GM23338 (cell line): Measurements from ENCODE around the gene TSPEAR.

Experiments used
- CREB1 ChIP-seq: fragments of 250-450 bp; sonication (Bioruptor Pico); IDR thresholded peaks from 2 replicates; pipeline ENCODE4 v1.5.0; 2020; ENCODE audit warnings: low read depth, mild to moderate bottlenecking, moderate library complexity
- EZH2 ChIP-seq: fragments of 200-600 bp; sonication (generic); IDR thresholded peaks from one replicate; pipeline ENCODE4 v1.8.0; 2017; ENCODE audit warnings: antibody characterized with exemption, mild to moderate bottlenecking, low read depth; ENCODE audit not compliant: unreplicated experiment
- EZH2phosphoT487 ChIP-seq: fragments of 200-600 bp; sonication (generic); IDR thresholded peaks from one replicate; pipeline ENCODE4 v1.8.1; 2018; ENCODE audit warnings: antibody characterized with exemption; ENCODE audit not compliant: unreplicated experiment
- JUNB ChIP-seq: IDR thresholded peaks from one replicate; pipeline ENCODE4 v1.6.1; 2016; ENCODE audit warnings: antibody characterized with exemption; ENCODE audit not compliant: unreplicated experiment
- POLR2AphosphoS5 ChIP-seq: IDR thresholded peaks from 2 replicates; pipeline ENCODE4 v1.6.1; 2016; ENCODE audit warnings: antibody characterized with exemption, low read depth
- STAT1 ChIP-seq: IDR thresholded peaks from one replicate; pipeline ENCODE4 v1.6.1; 2016; ENCODE audit warnings: antibody characterized with exemption; ENCODE audit not compliant: unreplicated experiment
- TF ChIP-seq, protein P1 (sequence below): IDR thresholded peaks from one replicate; pipeline ENCODE4 v1.6.1; 2018; ENCODE audit warnings: antibody characterized with exemption; ENCODE audit not compliant: unreplicated experiment
- TF ChIP-seq, protein P2 (sequence below), 2 experiments: fragments of 200-600 bp in 1 of 2; sonication (generic) in 1 of 2; conservative IDR thresholded peaks; 2 replicates each; pipeline versions ENCODE4 v1.5.1 to v1.6.1; 2016 to 2017; ENCODE audit warnings: antibody characterized with exemption in 2 of 2, low read depth in 2 of 2, mild to moderate bottlenecking in 2 of 2, moderate library complexity in 1 of 2
- TF ChIP-seq, protein P3 (sequence below): IDR thresholded peaks from 2 replicates; pipeline ENCODE4 v1.6.1; 2016; ENCODE audit warnings: antibody characterized with exemption

DNA sequence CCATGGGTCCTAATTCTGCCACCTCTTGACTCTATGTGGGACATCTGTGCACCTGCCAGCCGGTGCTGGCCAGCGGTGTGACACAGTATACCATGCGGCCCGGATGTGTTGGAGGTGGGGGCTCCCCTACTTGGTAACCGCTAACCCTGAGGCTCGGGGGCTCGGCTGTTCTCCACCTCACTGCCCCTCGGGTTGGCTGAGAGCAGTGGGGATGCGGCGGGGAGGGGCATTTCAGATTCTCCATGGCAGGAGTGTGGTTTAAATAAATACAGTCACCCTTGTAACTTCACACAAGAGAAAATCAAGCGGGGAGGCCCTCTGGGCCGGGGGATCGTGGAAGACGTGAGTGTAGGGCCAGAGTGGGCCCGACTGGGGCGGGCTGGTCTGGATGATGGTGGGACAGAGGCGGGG, 182.4 kb downstream of the TSPEAR start:
- TF ChIP-seq, protein P1, sequence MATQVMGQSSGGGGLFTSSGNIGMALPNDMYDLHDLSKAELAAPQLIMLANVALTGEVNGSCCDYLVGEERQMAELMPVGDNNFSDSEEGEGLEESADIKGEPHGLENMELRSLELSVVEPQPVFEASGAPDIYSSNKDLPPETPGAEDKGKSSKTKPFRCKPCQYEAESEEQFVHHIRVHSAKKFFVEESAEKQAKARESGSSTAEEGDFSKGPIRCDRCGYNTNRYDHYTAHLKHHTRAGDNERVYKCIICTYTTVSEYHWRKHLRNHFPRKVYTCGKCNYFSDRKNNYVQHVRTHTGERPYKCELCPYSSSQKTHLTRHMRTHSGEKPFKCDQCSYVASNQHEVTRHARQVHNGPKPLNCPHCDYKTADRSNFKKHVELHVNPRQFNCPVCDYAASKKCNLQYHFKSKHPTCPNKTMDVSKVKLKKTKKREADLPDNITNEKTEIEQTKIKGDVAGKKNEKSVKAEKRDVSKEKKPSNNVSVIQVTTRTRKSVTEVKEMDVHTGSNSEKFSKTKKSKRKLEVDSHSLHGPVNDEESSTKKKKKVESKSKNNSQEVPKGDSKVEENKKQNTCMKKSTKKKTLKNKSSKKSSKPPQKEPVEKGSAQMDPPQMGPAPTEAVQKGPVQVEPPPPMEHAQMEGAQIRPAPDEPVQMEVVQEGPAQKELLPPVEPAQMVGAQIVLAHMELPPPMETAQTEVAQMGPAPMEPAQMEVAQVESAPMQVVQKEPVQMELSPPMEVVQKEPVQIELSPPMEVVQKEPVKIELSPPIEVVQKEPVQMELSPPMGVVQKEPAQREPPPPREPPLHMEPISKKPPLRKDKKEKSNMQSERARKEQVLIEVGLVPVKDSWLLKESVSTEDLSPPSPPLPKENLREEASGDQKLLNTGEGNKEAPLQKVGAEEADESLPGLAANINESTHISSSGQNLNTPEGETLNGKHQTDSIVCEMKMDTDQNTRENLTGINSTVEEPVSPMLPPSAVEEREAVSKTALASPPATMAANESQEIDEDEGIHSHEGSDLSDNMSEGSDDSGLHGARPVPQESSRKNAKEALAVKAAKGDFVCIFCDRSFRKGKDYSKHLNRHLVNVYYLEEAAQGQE, result no peak
- TF ChIP-seq, protein P2, sequence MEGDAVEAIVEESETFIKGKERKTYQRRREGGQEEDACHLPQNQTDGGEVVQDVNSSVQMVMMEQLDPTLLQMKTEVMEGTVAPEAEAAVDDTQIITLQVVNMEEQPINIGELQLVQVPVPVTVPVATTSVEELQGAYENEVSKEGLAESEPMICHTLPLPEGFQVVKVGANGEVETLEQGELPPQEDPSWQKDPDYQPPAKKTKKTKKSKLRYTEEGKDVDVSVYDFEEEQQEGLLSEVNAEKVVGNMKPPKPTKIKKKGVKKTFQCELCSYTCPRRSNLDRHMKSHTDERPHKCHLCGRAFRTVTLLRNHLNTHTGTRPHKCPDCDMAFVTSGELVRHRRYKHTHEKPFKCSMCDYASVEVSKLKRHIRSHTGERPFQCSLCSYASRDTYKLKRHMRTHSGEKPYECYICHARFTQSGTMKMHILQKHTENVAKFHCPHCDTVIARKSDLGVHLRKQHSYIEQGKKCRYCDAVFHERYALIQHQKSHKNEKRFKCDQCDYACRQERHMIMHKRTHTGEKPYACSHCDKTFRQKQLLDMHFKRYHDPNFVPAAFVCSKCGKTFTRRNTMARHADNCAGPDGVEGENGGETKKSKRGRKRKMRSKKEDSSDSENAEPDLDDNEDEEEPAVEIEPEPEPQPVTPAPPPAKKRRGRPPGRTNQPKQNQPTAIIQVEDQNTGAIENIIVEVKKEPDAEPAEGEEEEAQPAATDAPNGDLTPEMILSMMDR (conservative IDR thresholded peaks at IDR 0.05; ENCODE audit: low read depth in 2 of 2), result no peak
- TF ChIP-seq EZH2 (no peak), CREB1 (CRISPR knock-in tag) (no peak), STAT1 (no peak), POLR2AphosphoS5 (no peak), EZH2phosphoT487 (no peak), JUNB (no peak)
- TF ChIP-seq, protein P3, sequence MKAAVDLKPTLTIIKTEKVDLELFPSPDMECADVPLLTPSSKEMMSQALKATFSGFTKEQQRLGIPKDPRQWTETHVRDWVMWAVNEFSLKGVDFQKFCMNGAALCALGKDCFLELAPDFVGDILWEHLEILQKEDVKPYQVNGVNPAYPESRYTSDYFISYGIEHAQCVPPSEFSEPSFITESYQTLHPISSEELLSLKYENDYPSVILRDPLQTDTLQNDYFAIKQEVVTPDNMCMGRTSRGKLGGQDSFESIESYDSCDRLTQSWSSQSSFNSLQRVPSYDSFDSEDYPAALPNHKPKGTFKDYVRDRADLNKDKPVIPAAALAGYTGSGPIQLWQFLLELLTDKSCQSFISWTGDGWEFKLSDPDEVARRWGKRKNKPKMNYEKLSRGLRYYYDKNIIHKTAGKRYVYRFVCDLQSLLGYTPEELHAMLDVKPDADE, result no peak
